ENCODE results near the gene CYP2C18.

- TF ChIP-seq CTCF (IDR thresholded peaks at IDR 0.05) (peak; percentile 31), ZFX (IDR thresholded peaks at IDR 0.05; ENCODE audit: borderline replicate concordance) (no peak)
Measured at GRCh38 chr10:94677691-94678090, 5.8 kb upstream of the CYP2C18 start.

Data from 22Rv1 (cell line).